CD4-positive, CD25-positive, alpha-beta regulatory T cell (primary cell): ENCODE results near the gene TOMT. TPM values are rescaled to one million over a fixed set of nuclear protein-coding genes. Genes with fewer than 3 reads are reported as not detected.

Source experiments
- ATAC-seq, 2 donors: fragments of 150-1000 bp; cut with Tn5 transposase; one replicate each; pipeline ENCODE4 v1.10.0; 2021; ENCODE audit warnings: low read depth in 2 of 2, moderate number of reproducible peaks in 2 of 2, moderate library complexity in 1 of 2
- DNase-seq, 3 donors: peaks; one replicate each; pipeline versions ENCODE4 v3.0.0 to v3.0.0-alpha.2; 2012 to 2022; ENCODE audit warnings: mixed read lengths in 1 of 3
- H3K27ac ChIP-seq: one replicate; pipeline ENCODE4 v1.7.0; 2013; ENCODE audit warnings: mild to moderate bottlenecking, low read length; ENCODE audit not compliant: insufficient read depth, poor library complexity, severe bottlenecking
- H3K27me3 ChIP-seq: one replicate; pipeline ENCODE4 v1.7.0; 2013; ENCODE audit warnings: low read length; ENCODE audit not compliant: control insufficient read depth, insufficient read depth
- H3K36me3 ChIP-seq: one replicate; pipeline ENCODE4 v1.7.0; 2013; ENCODE audit warnings: mild to moderate bottlenecking, low read length, moderate library complexity; ENCODE audit not compliant: control insufficient read depth, insufficient read depth
- H3K4me1 ChIP-seq: 2 replicates; pipeline ENCODE4 v1.7.0; 2013; ENCODE audit warnings: mild to moderate bottlenecking, low read length; ENCODE audit not compliant: insufficient read depth, control insufficient read depth, poor library complexity, severe bottlenecking
- H3K4me3 ChIP-seq: one replicate; pipeline ENCODE4 v1.7.0; 2013; ENCODE audit warnings: low read depth, mild to moderate bottlenecking, low read length, moderate library complexity
- H3K9me3 ChIP-seq, 2 experiments: 1 replicate in 1 of 2; 2 replicates in 1 of 2; pipeline ENCODE4 v1.7.0; 2013; ENCODE audit warnings: low read length in 2 of 2, mild to moderate bottlenecking in 1 of 2, moderate library complexity in 1 of 2; ENCODE audit not compliant: control insufficient read depth in 2 of 2
- H3K27ac Mint-ChIP-seq, 3 donors: one replicate each; pipeline ENCODE4 v1.8.0; 2020 to 2022; ENCODE audit warnings: mild to moderate bottlenecking in 3 of 3, mixed read lengths in 3 of 3, moderate library complexity in 2 of 3
- H3K27me3 Mint-ChIP-seq: one replicate; pipeline ENCODE4 v1.8.0; 2022; ENCODE audit warnings: mild to moderate bottlenecking, mixed read lengths
- H3K36me3 Mint-ChIP-seq: one replicate; pipeline ENCODE4 v1.8.0; 2020; ENCODE audit warnings: mixed read lengths
- H3K4me1 Mint-ChIP-seq, 4 donors: one replicate each; pipeline ENCODE4 v1.8.0; 2020 to 2022; ENCODE audit warnings: mixed read lengths in 4 of 4, mild to moderate bottlenecking in 1 of 4
- H3K4me3 Mint-ChIP-seq, 4 donors: one replicate each; pipeline ENCODE4 v1.8.0; 2020 to 2022; ENCODE audit warnings: mild to moderate bottlenecking in 4 of 4, mixed read lengths in 4 of 4, moderate library complexity in 3 of 4
- H3K9me3 Mint-ChIP-seq, 7 donors: one replicate each; pipeline ENCODE4 v1.8.0; 2020 to 2022; ENCODE audit warnings: mixed read lengths in 7 of 7, mild to moderate bottlenecking in 3 of 7, moderate library complexity in 2 of 7
- polyA plus RNA-seq, 4 donors: library from polyadenylated mRNA; unstranded; fragments of 300-500 nt; fragmentation: Illumina TruSeq; gene quantifications; one replicate each; pipeline ENCODE4 v1.2.3, GENCODE V29; 2021
- total RNA-seq: library from RNA; stranded (reverse); gene quantifications from one replicate; pipeline ENCODE4 v1.2.3, GENCODE V29; 2022

Gene TOMT, protein sequence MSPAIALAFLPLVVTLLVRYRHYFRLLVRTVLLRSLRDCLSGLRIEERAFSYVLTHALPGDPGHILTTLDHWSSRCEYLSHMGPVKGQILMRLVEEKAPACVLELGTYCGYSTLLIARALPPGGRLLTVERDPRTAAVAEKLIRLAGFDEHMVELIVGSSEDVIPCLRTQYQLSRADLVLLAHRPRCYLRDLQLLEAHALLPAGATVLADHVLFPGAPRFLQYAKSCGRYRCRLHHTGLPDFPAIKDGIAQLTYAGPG
- total RNA-seq = not detected
- not detected for polyA plus RNA-seq

DNA sequence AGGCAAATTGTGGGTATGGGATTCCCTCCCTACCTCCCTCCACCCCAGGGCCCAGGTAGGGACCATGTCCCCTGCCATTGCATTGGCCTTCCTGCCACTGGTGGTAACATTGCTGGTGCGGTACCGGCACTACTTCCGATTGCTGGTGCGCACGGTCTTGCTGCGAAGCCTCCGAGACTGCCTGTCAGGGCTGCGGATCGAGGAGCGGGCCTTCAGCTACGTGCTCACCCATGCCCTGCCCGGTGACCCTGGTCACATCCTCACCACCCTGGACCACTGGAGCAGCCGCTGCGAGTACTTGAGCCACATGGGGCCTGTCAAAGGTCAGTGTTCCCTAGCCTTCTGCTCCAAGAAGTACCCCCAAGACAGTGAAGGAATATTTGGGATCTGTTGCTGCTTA, at the start of gene TOMT:
Gene TOMT (plus strand): TSS at position 37 of the 400 bp plus-strand sequence. CDS start 28 bp downstream, at position 65.
- Mint-ChIP-seq H3K36me3 (peaks cover 23% of the 10 kb centered on the region), H3K4me3 (peak within 1 kb of the TSS in 2 of 4 donors; percentile 43 to 92), H3K27ac (peak within 1 kb of the TSS; percentile 83 to 98 (median 96)), H3K27me3 (no peaks in the 10 kb centered on the region), H3K9me3 (peaks cover 0 to 1% (median 0%) of the 10 kb centered on the region in 7 donors), H3K4me1 (peaks cover 22 to 46% (median 30%) of the 10 kb centered on the region in 4 donors)
- Histone ChIP-seq H3K27me3 (no peaks in the 10 kb centered on the region), H3K4me3 (no peak within 1 kb of the TSS), H3K36me3 (peaks cover 18% of the 10 kb centered on the region), H3K27ac (no peak within 1 kb of the TSS), H3K4me1 (peaks cover 24% of the 10 kb centered on the region), H3K9me3 (no peaks in the 10 kb centered on the region)
- no peak for DNase-seq
- ATAC-seq = no peak

DNA sequence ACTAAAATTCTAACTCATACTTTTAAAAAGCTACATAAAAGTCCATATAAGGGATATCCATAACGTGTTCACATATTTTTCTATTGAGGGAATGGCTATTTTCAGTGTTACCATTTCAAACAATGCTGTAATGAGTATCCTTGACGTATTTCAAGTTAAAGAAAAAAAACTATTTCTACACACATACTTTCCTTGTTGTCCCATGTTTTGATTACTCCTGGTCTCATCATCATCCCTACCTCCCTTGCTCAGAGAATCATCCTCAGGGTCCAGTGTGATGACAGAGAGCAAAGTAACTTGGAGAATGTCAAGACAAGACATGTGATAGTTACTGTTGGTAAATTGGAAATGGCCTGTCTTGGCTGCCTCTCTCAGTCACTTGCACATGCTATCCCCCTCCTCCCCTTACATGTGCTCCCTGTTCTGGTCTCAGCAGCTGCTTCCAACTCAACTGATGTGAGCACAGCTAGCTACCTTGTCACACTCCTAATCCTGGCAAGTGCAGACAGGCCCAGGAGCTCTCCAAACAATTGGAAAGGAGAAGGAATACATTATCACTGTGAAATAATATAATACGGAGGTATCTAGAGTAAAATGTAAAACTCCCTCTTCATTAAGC, 47.2 kb upstream of the TOMT start:
- no peak overlapping the region for H3K4me3 Mint-ChIP-seq
- Histone ChIP-seq H3K4me1 (peaks cover 7% of the 10 kb centered on the region), H3K36me3 (no peaks in the 10 kb centered on the region), H3K4me3 (no peak overlapping the region), H3K27ac (no peak overlapping the region), H3K27me3 (no peaks in the 10 kb centered on the region), H3K9me3 (no peaks in the 10 kb centered on the region)
- H3K4me1 Mint-ChIP-seq = peaks cover 7 to 22% (median 15%) of the 10 kb centered on the region in 4 donors
- peak overlapping the region in 1 of 3 donors; percentile 1 for H3K27ac Mint-ChIP-seq
- H3K36me3 Mint-ChIP-seq = peaks cover 6% of the 10 kb centered on the region
- no peaks in the 10 kb centered on the region for H3K27me3 Mint-ChIP-seq
- DNase-seq (no peak), ATAC-seq (no peak)
- H3K9me3 Mint-ChIP-seq = no peaks in the 10 kb centered on the region

DNA sequence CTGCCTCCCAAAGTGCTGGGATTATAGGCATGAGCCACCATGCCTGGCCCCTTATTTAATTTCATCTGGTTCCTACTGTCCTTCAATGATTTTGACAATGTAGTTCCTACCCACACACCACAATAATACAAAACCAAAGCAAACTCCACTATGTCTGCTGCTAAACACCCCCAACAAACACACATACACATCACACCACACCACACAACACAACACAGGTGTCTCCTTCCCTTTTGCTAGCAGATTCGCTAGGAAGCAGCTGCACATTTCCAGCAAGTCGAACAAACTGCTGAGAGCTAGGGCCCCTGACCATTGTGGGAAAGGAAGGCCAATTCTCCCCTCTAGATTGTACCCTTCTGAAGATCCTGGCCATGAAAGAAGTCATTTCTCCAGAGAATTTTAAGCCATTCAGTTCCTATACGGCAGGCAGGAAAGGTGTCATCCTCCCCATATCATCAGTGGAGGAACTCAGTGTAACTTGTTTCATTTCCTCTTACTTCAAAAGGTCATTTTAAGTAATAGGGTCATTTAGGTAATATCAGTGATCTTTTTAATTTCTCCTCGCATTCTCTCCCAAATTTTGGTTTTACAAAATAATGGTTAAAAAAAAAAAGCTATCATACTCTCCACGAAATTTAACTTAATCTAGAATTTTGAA, 43.9 kb upstream of the TOMT start:
- Histone ChIP-seq H3K9me3 (no peaks in the 10 kb centered on the region), H3K27ac (no peak overlapping the region), H3K27me3 (no peaks in the 10 kb centered on the region), H3K4me3 (no peak overlapping the region), H3K36me3 (no peaks in the 10 kb centered on the region), H3K4me1 (no peaks in the 10 kb centered on the region)
- Mint-ChIP-seq H3K27ac (no peak overlapping the region), H3K4me3 (no peak overlapping the region), H3K27me3 (no peaks in the 10 kb centered on the region), H3K4me1 (peaks cover 0 to 9% (median 3%) of the 10 kb centered on the region in 4 donors), H3K36me3 (peaks cover 14% of the 10 kb centered on the region), H3K9me3 (no peaks in the 10 kb centered on the region)
- no peak for DNase-seq
- no peak for ATAC-seq

DNA sequence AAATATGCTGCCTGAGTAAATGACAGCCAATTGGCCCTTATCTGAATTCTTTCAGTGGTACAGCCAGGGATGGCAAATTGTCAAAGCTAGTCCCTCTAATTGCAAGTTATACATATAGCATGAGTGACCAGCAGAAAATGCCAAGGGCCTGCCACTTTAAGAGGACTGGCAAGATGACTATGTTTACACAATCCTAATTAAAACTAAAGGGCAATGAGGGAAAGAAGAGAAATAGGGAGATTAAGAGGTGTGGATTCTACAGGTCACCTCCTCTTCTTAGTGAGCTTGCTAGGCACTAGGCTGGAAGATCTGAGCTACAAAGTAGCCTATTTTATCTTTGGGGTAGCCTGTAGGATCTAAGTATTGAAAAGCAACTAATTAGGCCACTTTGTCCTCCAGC, 38.9 kb upstream of the TOMT start:
- H3K27me3 Mint-ChIP-seq = no peaks in the 10 kb centered on the region
- peak overlapping the region in 1 of 3 donors; percentile 59 for H3K27ac Mint-ChIP-seq
- H3K4me1 ChIP-seq = peaks cover 3% of the 10 kb centered on the region
- peaks cover 18 to 31% (median 29%) of the 10 kb centered on the region in 4 donors for H3K4me1 Mint-ChIP-seq
- H3K36me3 ChIP-seq = peaks cover 2% of the 10 kb centered on the region
- peaks cover 30% of the 10 kb centered on the region for H3K36me3 Mint-ChIP-seq
- no peak overlapping the region for H3K4me3 Mint-ChIP-seq
- DNase-seq = no peak
- no peaks in the 10 kb centered on the region for H3K9me3 Mint-ChIP-seq
- ATAC-seq = no peak
- H3K9me3 ChIP-seq = no peaks in the 10 kb centered on the region
- H3K27me3 ChIP-seq = no peaks in the 10 kb centered on the region
- H3K4me3 ChIP-seq = no peak overlapping the region
- no peak overlapping the region for H3K27ac ChIP-seq

DNA sequence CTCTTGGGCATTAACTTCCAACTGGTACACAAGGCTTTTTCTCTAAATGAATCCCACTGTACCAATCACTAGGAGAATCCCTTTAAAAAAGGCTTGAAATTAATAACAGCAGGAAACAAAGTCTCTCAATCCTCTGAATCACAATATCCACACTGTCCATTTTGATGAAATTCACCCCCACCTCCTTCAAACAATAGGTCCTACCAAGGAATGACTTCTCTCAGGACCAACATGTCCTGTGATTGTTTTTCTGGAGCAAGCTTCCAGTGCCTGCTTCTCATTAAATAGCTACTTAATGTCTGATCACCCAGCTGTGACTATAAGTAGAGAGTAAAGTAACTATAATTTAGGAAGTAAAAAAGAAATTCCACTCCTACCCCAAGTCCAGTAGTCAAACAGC, 38.5 kb upstream of the TOMT start:
- Histone ChIP-seq H3K27me3 (no peaks in the 10 kb centered on the region), H3K9me3 (no peaks in the 10 kb centered on the region), H3K36me3 (peaks cover 2% of the 10 kb centered on the region), H3K4me1 (peaks cover 7% of the 10 kb centered on the region), H3K27ac (no peak overlapping the region), H3K4me3 (no peak overlapping the region)
- Mint-ChIP-seq H3K27ac (peak overlapping the region in 1 of 3 donors; percentile 59), H3K36me3 (peaks cover 27% of the 10 kb centered on the region), H3K4me3 (no peak overlapping the region), H3K9me3 (no peaks in the 10 kb centered on the region), H3K27me3 (no peaks in the 10 kb centered on the region), H3K4me1 (peaks cover 18 to 35% (median 32%) of the 10 kb centered on the region in 4 donors)
- DNase-seq (no peak), ATAC-seq (no peak)

DNA sequence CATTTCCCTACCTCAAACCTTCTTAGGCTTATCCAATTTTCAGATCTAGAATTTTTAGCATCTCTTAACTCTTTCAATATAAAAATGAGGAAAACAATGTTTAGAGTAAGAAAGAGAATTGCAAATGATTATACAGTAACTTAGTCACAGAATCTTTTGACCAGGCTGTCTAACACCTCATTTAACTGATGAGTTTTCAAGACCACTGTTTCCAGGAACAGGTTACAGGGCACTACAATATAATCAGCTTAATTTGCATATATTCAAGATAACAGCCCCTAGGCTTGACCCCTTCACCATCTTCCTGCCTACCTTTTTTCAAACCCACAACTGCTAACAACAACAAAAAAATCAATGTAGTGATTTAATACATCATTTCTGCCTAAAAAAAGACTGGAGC, 38.0 kb upstream of the TOMT start:
- Mint-ChIP-seq H3K36me3 (peaks cover 27% of the 10 kb centered on the region), H3K4me1 (peaks cover 18 to 39% (median 35%) of the 10 kb centered on the region in 4 donors), H3K9me3 (no peaks in the 10 kb centered on the region), H3K27ac (peak overlapping the region in 1 of 3 donors; percentile 59), H3K27me3 (no peaks in the 10 kb centered on the region), H3K4me3 (no peak overlapping the region)
- Histone ChIP-seq H3K4me1 (peaks cover 9% of the 10 kb centered on the region), H3K36me3 (peaks cover 2% of the 10 kb centered on the region), H3K4me3 (no peak overlapping the region), H3K27me3 (no peaks in the 10 kb centered on the region), H3K9me3 (no peaks in the 10 kb centered on the region), H3K27ac (no peak overlapping the region)
- no peak for DNase-seq
- ATAC-seq = no peak

DNA sequence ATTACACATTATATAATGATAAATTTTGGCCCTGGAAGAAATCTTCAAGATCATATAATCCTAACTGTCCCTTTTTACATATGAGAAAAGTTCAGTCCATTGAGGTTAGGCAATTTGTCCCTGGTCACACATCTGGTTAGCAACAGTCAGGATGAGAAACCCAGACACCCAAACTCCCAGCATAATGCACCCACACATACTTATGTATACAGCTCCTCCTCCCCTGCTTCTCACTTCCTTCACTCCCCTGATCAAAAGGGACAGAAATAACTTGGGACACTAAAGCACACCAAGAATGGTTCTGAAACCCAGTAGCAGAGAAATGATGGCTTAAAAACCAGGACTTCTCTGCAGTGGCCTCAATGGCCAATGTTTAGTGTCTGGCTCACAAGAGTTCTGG, 36.5 kb upstream of the TOMT start:
- Mint-ChIP-seq H3K9me3 (no peaks in the 10 kb centered on the region), H3K27me3 (no peaks in the 10 kb centered on the region), H3K36me3 (peaks cover 32% of the 10 kb centered on the region), H3K4me1 (peaks cover 18 to 50% (median 40%) of the 10 kb centered on the region in 4 donors), H3K27ac (peak overlapping the region in 2 of 3 donors; percentile 8 to 47), H3K4me3 (peak overlapping the region in 1 of 4 donors; percentile 10)
- no peak for DNase-seq
- Histone ChIP-seq H3K27me3 (no peaks in the 10 kb centered on the region), H3K4me3 (no peak overlapping the region), H3K27ac (no peak overlapping the region), H3K4me1 (peaks cover 9% of the 10 kb centered on the region), H3K36me3 (peaks cover 2% of the 10 kb centered on the region), H3K9me3 (no peaks in the 10 kb centered on the region)
- ATAC-seq = no peak
